Ramos (cell line): ENCODE measurements around the gene HPSE2.

ENCODE experiments used
- in situ Hi-C: fragments of 300-500 bp; cut with MboI; formaldehyde crosslinking; loops from one replicate; pipeline ENCODE4 v1.14.3; 2022; ENCODE audit warnings: low sequenced_read_pairs; ENCODE audit not compliant: unreplicated experiment

HPSE2 gene

GRCh38 chr10:98646998-98647917 is 588.4 kb downstream of the HPSE2 start:
- in situ Hi-C loops: no loop called here

GRCh38 chr10:98644466-98644865 is 591.2 kb downstream of the HPSE2 start:
- in situ Hi-C loops: no loop called here

GRCh38 chr10:98642281-98642680 is 593.4 kb downstream of the HPSE2 start:
- in situ Hi-C loops: no loop called here

- in situ Hi-C loops: no loop called here
Measured at GRCh38 chr10:98638920-98639319, 596.7 kb downstream of the HPSE2 start.

GRCh38 chr10:98636921-98637329 is 598.7 kb downstream of the HPSE2 start:
- in situ Hi-C loops: no loop called here

GRCh38 chr10:98632456-98633150 is 603.0 kb downstream of the HPSE2 start:
- in situ Hi-C loops: no loop called here

GRCh38 chr10:98628206-98628605 is 607.4 kb downstream of the HPSE2 start:
- in situ Hi-C loops: no loop called here

- in situ Hi-C loops: no loop called here
Measured at GRCh38 chr10:98627711-98628110, 607.9 kb downstream of the HPSE2 start.

GRCh38 chr10:98624963-98625362 is 610.7 kb downstream of the HPSE2 start:
- in situ Hi-C loops: no loop called here

GRCh38 chr10:98623176-98623575 is 612.5 kb downstream of the HPSE2 start:
- in situ Hi-C loops: no loop called here

- in situ Hi-C loops: no loop called here
Measured at GRCh38 chr10:98621630-98622029, 614.0 kb downstream of the HPSE2 start.

- in situ Hi-C loops: no loop called here
Measured at GRCh38 chr10:98620503-98620902, 615.1 kb downstream of the HPSE2 start.

GRCh38 chr10:98619446-98619845 is 616.2 kb downstream of the HPSE2 start:
- in situ Hi-C loops: no loop called here

GRCh38 chr10:98617906-98618520 is 617.6 kb downstream of the HPSE2 start:
- in situ Hi-C loops: no loop called here

- in situ Hi-C loops: no loop called here
Measured at GRCh38 chr10:98613446-98613845, 622.2 kb downstream of the HPSE2 start.

GRCh38 chr10:98611436-98611835 is 624.2 kb downstream of the HPSE2 start:
- in situ Hi-C loops: no loop called here

- in situ Hi-C loops: no loop called here
Measured at GRCh38 chr10:98610836-98611235, 624.8 kb downstream of the HPSE2 start.

- in situ Hi-C loops: no loop called here
Measured at GRCh38 chr10:98610301-98610700, 625.4 kb downstream of the HPSE2 start.

- in situ Hi-C loops: no loop called here
Measured at GRCh38 chr10:98609265-98609664, 626.4 kb downstream of the HPSE2 start.

- in situ Hi-C loops: no loop called here
Measured at GRCh38 chr10:98608411-98608810, 627.2 kb downstream of the HPSE2 start.

GRCh38 chr10:98602224-98602623 is 633.4 kb downstream of the HPSE2 start:
- in situ Hi-C loops: no loop called here
